ENCODE results near the gene ALDOA.

The ALDOA gene

GRCh38 chr16:30085820-30086219 lies 20.3 kb downstream of the ALDOA start:
- H3K4me3 ChIP-seq (ENCODE audit: low read depth, low read length) = no peak overlapping the region
- no peaks in the 10 kb centered on the region for H3K79me2 ChIP-seq
- no peaks in the 10 kb centered on the region for H3K4me1 ChIP-seq
- no peaks in the 10 kb centered on the region for H3K9me3 ChIP-seq (ENCODE audit: control insufficient read depth, low read length)
- H3K27me3 ChIP-seq (ENCODE audit: control insufficient read depth, insufficient read depth, low read length) = no peaks in the 10 kb centered on the region
- no peak for TF ChIP-seq CTCF (IDR thresholded peaks at IDR 0.05)
- H3K36me3 ChIP-seq (ENCODE audit: control insufficient read depth, insufficient read depth, low read length) = no peaks in the 10 kb centered on the region
- no peak overlapping the region for H2AFZ ChIP-seq
- H3K4me2 ChIP-seq (ENCODE audit: low read length) = no peak overlapping the region
- no peak overlapping the region for H3K9ac ChIP-seq
- no peak overlapping the region for H3K27ac ChIP-seq

GRCh38 chr16:30086291-30087140 lies 21.0 kb downstream of the ALDOA start:
- Histone ChIP-seq H2AFZ (no peak overlapping the region), H3K79me2 (no peaks in the 10 kb centered on the region), H3K27me3 (ENCODE audit: control insufficient read depth, insufficient read depth, low read length) (no peaks in the 10 kb centered on the region), H3K27ac (no peak overlapping the region), H3K4me3 (ENCODE audit: low read depth, low read length) (no peak overlapping the region), H3K9me3 (ENCODE audit: control insufficient read depth, low read length) (no peaks in the 10 kb centered on the region), H3K9ac (no peak overlapping the region), H3K4me2 (ENCODE audit: low read length) (no peak overlapping the region), H3K36me3 (ENCODE audit: control insufficient read depth, insufficient read depth, low read length) (no peaks in the 10 kb centered on the region), H3K4me1 (peaks cover 5% of the 10 kb centered on the region)
- no peak for TF ChIP-seq CTCF (IDR thresholded peaks at IDR 0.05)

GRCh38 chr16:30087181-30087898 lies 21.8 kb downstream of the ALDOA start:
- H3K27ac ChIP-seq = no peak overlapping the region
- H3K4me3 ChIP-seq (ENCODE audit: low read depth, low read length) = no peak overlapping the region
- H3K4me1 ChIP-seq = peaks cover 9% of the 10 kb centered on the region
- H2AFZ ChIP-seq = no peak overlapping the region
- H3K4me2 ChIP-seq (ENCODE audit: low read length) = no peak overlapping the region
- no peaks in the 10 kb centered on the region for H3K79me2 ChIP-seq
- H3K9me3 ChIP-seq (ENCODE audit: control insufficient read depth, low read length) = no peaks in the 10 kb centered on the region
- no peak overlapping the region for H3K9ac ChIP-seq
- H3K36me3 ChIP-seq (ENCODE audit: control insufficient read depth, insufficient read depth, low read length) = no peaks in the 10 kb centered on the region
- TF ChIP-seq CTCF (IDR thresholded peaks at IDR 0.05) = no peak
- H3K27me3 ChIP-seq (ENCODE audit: control insufficient read depth, insufficient read depth, low read length) = no peaks in the 10 kb centered on the region

- H3K9me3 ChIP-seq (ENCODE audit: control insufficient read depth, low read length) = no peaks in the 10 kb centered on the region
- H3K4me2 ChIP-seq (ENCODE audit: low read length) = no peak overlapping the region
- no peaks in the 10 kb centered on the region for H3K79me2 ChIP-seq
- no peak overlapping the region for H2AFZ ChIP-seq
- no peak for TF ChIP-seq CTCF (IDR thresholded peaks at IDR 0.05)
- H3K4me1 ChIP-seq = peaks cover 10% of the 10 kb centered on the region
- H3K4me3 ChIP-seq (ENCODE audit: low read depth, low read length) = no peak overlapping the region
- no peak overlapping the region for H3K27ac ChIP-seq
- H3K27me3 ChIP-seq (ENCODE audit: control insufficient read depth, insufficient read depth, low read length) = no peaks in the 10 kb centered on the region
- no peaks in the 10 kb centered on the region for H3K36me3 ChIP-seq (ENCODE audit: control insufficient read depth, insufficient read depth, low read length)
- no peak overlapping the region for H3K9ac ChIP-seq
Observed at GRCh38 chr16:30088237-30088831, 22.8 kb downstream of the ALDOA start.
